Natural killer cell (primary cell): ENCODE measurements around the gene CPNE8. TPM values are rescaled to one million over a fixed set of nuclear protein-coding genes. Genes with fewer than 3 reads are reported as not detected.

Experiments used
- ATAC-seq, 3 donors: fragments of 150-1000 bp in 2 of 3; fragments of 200-7000 bp in 1 of 3; cut with Tn5 transposase; 1 replicate in 1 of 3; 2 replicates in 2 of 3; pipeline ENCODE4 v1.10.0; 2021; ENCODE audit warnings: mild to moderate bottlenecking in 2 of 3, moderate library complexity in 2 of 3
- DNase-seq, 2 donors: peaks; one replicate each; pipeline versions ENCODE4 v3.0.0 to v3.0.0-alpha.2; 2013 to 2021; ENCODE audit warnings: mixed read lengths in 1 of 2
- H3K27ac ChIP-seq: one replicate; pipeline ENCODE4 v1.5.1; 2013; ENCODE audit warnings: mild to moderate bottlenecking, low read length
- H3K27me3 ChIP-seq: one replicate; pipeline ENCODE4 v1.6.1; 2013; ENCODE audit warnings: low read length; ENCODE audit not compliant: control insufficient read depth, insufficient read depth
- H3K36me3 ChIP-seq: one replicate; pipeline ENCODE4 v1.6.1; 2013; ENCODE audit warnings: low read length; ENCODE audit not compliant: control insufficient read depth, insufficient read depth
- H3K4me1 ChIP-seq: one replicate; pipeline ENCODE4 v1.6.1; 2013; ENCODE audit warnings: low read length; ENCODE audit not compliant: control insufficient read depth, insufficient read depth
- H3K4me3 ChIP-seq: one replicate; pipeline ENCODE4 v1.5.1; 2013; ENCODE audit warnings: low read length
- H3K9me3 ChIP-seq: one replicate; pipeline ENCODE4 v1.6.1; 2013; ENCODE audit warnings: low read length; ENCODE audit not compliant: control insufficient read depth, insufficient read depth
- H3K27ac Mint-ChIP-seq, 2 donors: one replicate each; pipeline ENCODE4 v1.8.0; 2022; ENCODE audit warnings: mild to moderate bottlenecking in 2 of 2, mixed read lengths in 2 of 2, moderate library complexity in 1 of 2
- H3K27me3 Mint-ChIP-seq, 2 donors: one replicate each; pipeline ENCODE4 v1.8.0; 2022; ENCODE audit warnings: low read depth in 2 of 2, mixed read lengths in 2 of 2
- H3K36me3 Mint-ChIP-seq: one replicate; pipeline ENCODE4 v1.8.0; 2022; ENCODE audit warnings: mixed read lengths
- H3K4me1 Mint-ChIP-seq, 2 donors: one replicate each; pipeline ENCODE4 v1.8.0; 2022; ENCODE audit warnings: mixed read lengths in 2 of 2
- H3K4me3 Mint-ChIP-seq: one replicate; pipeline ENCODE4 v1.8.0; 2022; ENCODE audit warnings: mild to moderate bottlenecking, moderate library complexity, mixed read lengths
- H3K9me3 Mint-ChIP-seq, 2 donors: one replicate each; pipeline ENCODE4 v1.8.0; 2022; ENCODE audit warnings: mixed read lengths in 2 of 2
- CTCF ChIP-seq: fragments of 200-600 bp; IDR thresholded peaks from one replicate; pipeline ENCODE4 v1.8.0; 2022; ENCODE audit warnings: antibody characterized with exemption
- WGBS: methylation state at CpG from one replicate; pipeline ENCODE4 v1.1.7; 2013; ENCODE audit warnings: missing lambda C conversion rate; ENCODE audit not compliant: insufficient coverage; 5-methylcytosine and 5-hydroxymethylcytosine counted together
- intact Hi-C: fragments of 100-400 bp; cut with micrococcal nuclease; formaldehyde crosslinking; loops from one replicate; pipeline ENCODE4 v1.14.2; 2022
- total RNA-seq, 4 donors: library from RNA; stranded (reverse); fragments of 120-200 nt in 1 of 4; gene quantifications; one replicate each; pipeline versions ENCODE4 v1.2.3 to v1.2.4, GENCODE V29; 2013 to 2022

CPNE8 gene
- total RNA-seq, 3 donors from 2014 or later (not counting 1 experiment from before 2014, with no cell fraction given): 6.1 to 8.1 (median 7.9) TPM

GRCh38 chr12:38887770-38888169 lies 17.6 kb downstream of the CPNE8 start:
- no peak overlapping the region for H3K27ac ChIP-seq
- intact Hi-C loops: no loop called here
- no peaks in the 10 kb centered on the region for H3K9me3 Mint-ChIP-seq
- no peaks in the 10 kb centered on the region for H3K27me3 Mint-ChIP-seq
- no peaks in the 10 kb centered on the region for H3K27me3 ChIP-seq
- 81% methylated on average over 1 of the region's 1 CpG for WGBS
- H3K36me3 Mint-ChIP-seq: no peaks in the 10 kb centered on the region
- H3K27ac Mint-ChIP-seq: no peak overlapping the region
- no peak overlapping the region for H3K4me3 ChIP-seq
- ATAC-seq (no peak), DNase-seq (no peak)
- no peaks in the 10 kb centered on the region for H3K9me3 ChIP-seq
- no peaks in the 10 kb centered on the region for H3K4me1 ChIP-seq
- no peak for TF ChIP-seq CTCF
- H3K4me3 Mint-ChIP-seq: no peak overlapping the region
- peaks cover 23 to 28% of the 10 kb centered on the region in 2 donors for H3K4me1 Mint-ChIP-seq
- H3K36me3 ChIP-seq: no peaks in the 10 kb centered on the region

- Histone ChIP-seq H3K4me1 (no peaks in the 10 kb centered on the region), H3K36me3 (no peaks in the 10 kb centered on the region), H3K4me3 (no peak overlapping the region), H3K9me3 (no peaks in the 10 kb centered on the region), H3K27ac (no peak overlapping the region), H3K27me3 (no peaks in the 10 kb centered on the region)
- ATAC-seq (no peak), DNase-seq (no peak)
- Mint-ChIP-seq H3K27me3 (no peaks in the 10 kb centered on the region), H3K4me3 (no peak overlapping the region), H3K27ac (no peak overlapping the region), H3K4me1 (peaks cover 23 to 25% of the 10 kb centered on the region in 2 donors), H3K36me3 (no peaks in the 10 kb centered on the region), H3K9me3 (no peaks in the 10 kb centered on the region)
- intact Hi-C loops: no loop called here
- 100% methylated on average over 1 of the region's 1 CpG for WGBS
- TF ChIP-seq CTCF: no peak
Measured at GRCh38 chr12:38886931-38887330, 18.5 kb downstream of the CPNE8 start.

- no peaks in the 10 kb centered on the region for H3K4me1 ChIP-seq
- no peaks in the 10 kb centered on the region for H3K27me3 Mint-ChIP-seq
- intact Hi-C loops: no loop called here
- no peaks in the 10 kb centered on the region for H3K9me3 ChIP-seq
- no peak for TF ChIP-seq CTCF
- H3K27ac ChIP-seq: no peak overlapping the region
- H3K36me3 Mint-ChIP-seq: no peaks in the 10 kb centered on the region
- no peak overlapping the region for H3K4me3 ChIP-seq
- ATAC-seq (no peak), DNase-seq (no peak)
- no peak overlapping the region for H3K4me3 Mint-ChIP-seq
- no peaks in the 10 kb centered on the region for H3K9me3 Mint-ChIP-seq
- peaks cover 23 to 25% of the 10 kb centered on the region in 2 donors for H3K4me1 Mint-ChIP-seq
- no peak overlapping the region for H3K27ac Mint-ChIP-seq
- no peaks in the 10 kb centered on the region for H3K36me3 ChIP-seq
- no peaks in the 10 kb centered on the region for H3K27me3 ChIP-seq
Measured at GRCh38 chr12:38886064-38886463, 19.3 kb downstream of the CPNE8 start.

GRCh38 chr12:38884666-38885065 lies 20.7 kb downstream of the CPNE8 start:
- Histone ChIP-seq H3K27ac (no peak overlapping the region), H3K9me3 (no peaks in the 10 kb centered on the region), H3K4me1 (no peaks in the 10 kb centered on the region), H3K27me3 (no peaks in the 10 kb centered on the region), H3K36me3 (no peaks in the 10 kb centered on the region), H3K4me3 (no peak overlapping the region)
- 100% methylated on average over 2 of the region's 3 CpGs for WGBS
- ATAC-seq (no peak), DNase-seq (no peak)
- Mint-ChIP-seq H3K9me3 (no peaks in the 10 kb centered on the region), H3K27ac (no peak overlapping the region), H3K4me3 (no peak overlapping the region), H3K4me1 (peaks cover 23 to 24% of the 10 kb centered on the region in 2 donors), H3K36me3 (no peaks in the 10 kb centered on the region), H3K27me3 (no peaks in the 10 kb centered on the region)
- intact Hi-C loops: no loop called here
- no peak for TF ChIP-seq CTCF
